Inflammatory macrophage treated with lipopolysaccharide for 1 hour (primary cell): ENCODE data around the gene MS4A4A.

Source experiments
- DNase-seq, 2 donors: peaks; one replicate each; pipeline ENCODE4 v3.0.0-alpha.2; 2020 to 2022

MS4A4A gene

DNA sequence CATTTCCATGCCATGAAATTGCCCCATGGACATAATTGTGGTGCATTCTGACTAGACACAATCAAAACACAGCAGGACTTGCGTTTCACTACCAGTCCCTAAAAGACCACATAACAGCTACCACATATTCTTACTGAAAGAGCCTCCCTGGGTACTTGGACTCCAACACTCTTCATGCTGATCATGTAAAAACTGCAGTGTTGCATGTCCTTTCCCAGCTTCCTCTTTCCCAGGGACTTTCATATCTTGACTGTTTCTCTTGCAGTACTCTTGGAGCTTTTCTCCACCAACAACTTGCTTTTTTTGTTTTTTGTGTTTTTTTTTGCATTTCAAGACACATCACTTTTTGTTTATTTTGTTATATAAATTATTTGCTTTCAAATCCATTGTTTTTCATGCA, 69.5 kb downstream of the MS4A4A start:
- peak; percentile 58 to 61 for DNase-seq

DNA sequence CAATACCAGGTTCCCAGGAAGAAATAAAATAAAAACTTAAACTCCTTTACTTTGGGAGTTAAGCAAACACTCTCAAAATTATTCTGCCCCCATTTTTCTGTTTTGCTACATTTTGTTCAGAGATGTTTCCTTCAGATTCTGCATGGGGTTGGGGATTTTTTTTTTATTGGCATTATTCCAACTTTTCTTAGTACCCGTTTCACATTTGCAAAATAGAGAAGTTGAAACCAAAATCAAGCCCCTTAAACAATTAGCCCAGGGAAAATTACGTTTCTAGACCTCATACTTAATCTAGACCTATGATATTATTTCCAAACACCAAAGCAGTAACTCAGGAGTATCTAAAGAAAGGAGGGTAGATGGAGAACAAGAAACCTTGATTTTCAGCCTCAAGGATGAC, 77.3 kb downstream of the MS4A4A start:
- peak in 1 of 2 donors; percentile 46 for DNase-seq
